ENCODE measurements around the gene OR4K2.
"Not testable (repeated sequence)": the region's sequence is repeated elsewhere in the genome, so short reads cannot be mapped to it uniquely, and the experiment has no call there.

Gene OR4K2

GRCh38 chr14:19874842-19875241 lies at the start of gene OR4K2:
OR4K2 (plus strand) TSS chr14:19875142; CDS start chr14:19876268, 1,126 bp downstream.
- DNase-seq: no peak

- DNase-seq: not testable (repeated sequence)
Measured at GRCh38 chr14:19827626-19828244, 47.2 kb upstream of the OR4K2 start.

- no peak for DNase-seq
Measured at GRCh38 chr14:19828314-19828713, 46.6 kb upstream of the OR4K2 start.

DNA sequence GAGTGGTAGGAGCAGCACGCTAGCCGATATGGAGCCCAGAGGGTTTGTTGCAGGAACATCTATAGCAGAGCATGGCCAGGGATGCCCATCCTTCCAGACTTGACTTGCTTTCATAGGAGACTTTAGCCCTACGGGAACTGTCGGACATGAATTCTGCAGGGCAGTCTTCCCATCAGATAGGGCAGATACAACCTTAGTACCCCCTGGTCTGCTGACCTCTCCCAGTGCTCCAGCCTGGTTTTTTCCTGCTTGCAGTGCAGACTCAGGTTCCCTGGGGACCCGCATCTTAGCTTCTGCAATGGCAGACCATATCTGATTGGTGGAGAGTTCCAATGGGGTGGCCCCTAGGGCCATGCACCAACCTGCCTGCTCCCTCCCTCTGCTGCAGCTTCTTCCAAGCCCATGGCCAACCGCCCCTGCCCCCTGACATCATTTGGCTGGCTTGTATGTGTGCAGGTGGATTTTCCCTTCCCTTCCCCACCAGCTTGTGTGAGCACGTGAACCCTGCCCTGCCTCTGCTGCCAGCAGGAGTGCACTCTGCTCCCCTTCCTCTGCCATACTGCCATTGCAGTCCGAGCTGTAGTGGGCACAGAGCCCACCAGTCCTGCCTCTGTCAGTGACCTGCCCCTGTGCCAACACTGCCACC lies 40.6 kb upstream of the OR4K2 start:
- DNase-seq: not testable (repeated sequence)

GRCh38 chr14:19838433-19838832 lies 36.5 kb upstream of the OR4K2 start:
- DNase-seq: no peak

GRCh38 chr14:19851365-19851764 lies 23.6 kb upstream of the OR4K2 start:
- DNase-seq: no peak

DNA sequence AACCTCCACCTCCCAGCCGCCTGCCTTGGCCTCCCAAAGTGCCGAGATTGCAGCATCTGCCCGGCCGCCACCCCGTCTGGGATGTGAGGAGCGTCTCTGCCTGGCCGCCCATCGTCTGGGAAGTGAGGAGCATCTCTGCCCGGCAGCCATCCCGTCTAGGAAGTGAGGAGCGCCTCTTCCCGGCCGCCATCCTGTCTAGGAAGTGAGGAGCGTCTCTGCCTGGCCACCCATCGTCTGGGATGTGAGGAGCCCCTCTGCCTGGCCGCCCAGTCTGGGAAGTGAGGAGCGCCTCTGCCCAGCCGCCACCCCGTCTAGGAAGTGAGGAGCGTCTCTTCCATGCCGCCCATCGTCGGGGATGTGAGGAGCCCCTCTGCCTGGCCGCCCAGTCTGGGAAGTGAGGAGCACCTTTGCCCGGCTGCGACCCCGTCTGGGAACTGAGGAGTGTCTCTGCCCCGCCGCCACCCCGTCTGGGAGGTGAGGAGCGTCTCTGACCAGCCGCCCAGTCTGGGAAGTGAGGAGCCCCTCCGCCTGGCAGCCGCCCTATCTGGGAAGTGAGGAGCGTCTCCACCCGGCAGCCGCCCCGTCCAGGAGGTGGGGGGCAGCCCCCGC lies 8.8 kb upstream of the OR4K2 start:
- DNase-seq: not testable (repeated sequence)

DNA sequence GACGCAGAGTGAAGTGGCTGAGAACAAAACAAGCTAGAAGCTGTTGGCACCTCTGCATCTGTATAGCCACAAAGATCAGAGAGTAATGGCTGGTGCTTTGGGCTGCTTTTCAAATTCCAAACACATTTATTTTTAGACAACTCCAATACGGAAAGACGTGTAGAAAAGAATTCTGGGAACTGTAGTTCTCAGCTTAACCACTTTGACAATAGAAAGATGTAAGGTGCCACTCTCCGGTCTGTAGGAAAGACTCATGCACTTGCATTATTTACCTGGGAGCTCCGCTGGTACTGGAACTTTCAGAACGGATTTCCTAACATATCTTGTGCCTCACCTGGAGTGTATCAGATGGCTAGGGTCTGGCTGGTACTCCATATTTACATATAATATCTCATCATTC lies 1.8 kb upstream of the OR4K2 start:
- no peak for DNase-seq

DNA sequence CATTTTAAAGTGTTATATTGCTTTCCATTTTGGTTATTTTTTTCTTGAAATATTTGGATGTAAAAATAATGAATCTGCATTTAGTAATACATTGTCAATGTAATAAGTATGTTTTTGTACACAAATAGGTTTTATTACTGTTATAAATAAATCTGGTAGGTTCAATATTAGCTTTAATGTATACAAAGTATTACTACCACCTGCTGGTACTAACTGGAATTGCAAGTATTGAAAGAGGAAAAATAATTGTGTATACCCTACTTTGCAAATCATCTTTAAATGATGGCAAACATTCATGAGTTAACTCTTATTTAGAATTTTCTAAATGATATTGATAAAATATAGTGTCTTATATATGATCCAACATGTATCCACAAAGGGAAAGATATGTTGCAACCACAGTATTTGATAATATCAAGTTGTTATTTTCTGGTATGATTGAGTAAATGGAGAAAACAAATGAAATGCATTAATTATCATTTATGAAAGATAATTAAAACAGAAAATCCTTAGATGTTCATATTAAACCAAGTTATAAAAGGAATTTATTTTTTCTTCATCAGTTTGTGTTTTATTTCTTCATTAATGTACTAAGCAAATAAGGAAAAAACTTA lies 3.2 kb downstream of the OR4K2 start:
- peak; percentile 13 for DNase-seq

DNA sequence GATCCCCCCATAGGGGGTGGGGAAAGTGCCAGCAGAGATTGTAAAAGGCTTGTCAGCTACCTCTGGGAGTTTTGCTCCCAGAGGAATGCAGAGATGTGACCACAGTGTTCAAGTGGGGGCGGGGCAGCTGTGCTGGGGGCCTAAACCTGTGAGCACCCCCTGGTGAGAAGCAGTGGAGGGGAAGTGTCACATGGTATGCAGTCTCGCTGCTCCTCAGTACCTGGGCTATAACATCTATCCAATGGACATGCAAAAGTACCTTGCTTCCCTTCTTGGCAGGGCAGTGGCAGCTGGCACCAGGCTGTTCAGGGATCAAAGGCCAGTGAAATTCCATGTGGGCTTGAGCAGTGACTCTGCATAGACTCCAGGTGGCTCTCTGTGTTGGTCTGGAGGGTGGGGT lies 20.3 kb downstream of the OR4K2 start:
- DNase-seq: no peak

- DNase-seq: no peak
Measured at GRCh38 chr14:19900999-19901398, 26.1 kb downstream of the OR4K2 start.

DNA sequence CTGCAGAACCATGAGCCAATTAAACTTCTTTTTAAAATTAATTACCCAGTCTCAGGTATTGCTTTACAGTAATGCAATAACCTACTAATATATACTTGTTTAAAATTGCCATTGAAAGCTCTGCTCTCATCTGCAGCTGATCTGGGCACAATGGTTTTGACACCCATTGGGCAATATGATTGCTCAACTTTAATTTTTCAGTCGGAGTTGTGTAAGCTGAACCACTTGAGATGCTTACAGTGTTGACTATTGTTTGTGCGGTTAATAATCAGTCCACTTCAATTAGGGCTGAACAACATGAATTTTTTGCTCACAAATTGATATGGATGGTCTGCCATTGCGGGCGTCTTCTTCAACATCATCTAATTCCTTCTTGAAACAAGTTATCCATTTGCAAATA lies 27.5 kb downstream of the OR4K2 start:
- no peak for DNase-seq

DNA sequence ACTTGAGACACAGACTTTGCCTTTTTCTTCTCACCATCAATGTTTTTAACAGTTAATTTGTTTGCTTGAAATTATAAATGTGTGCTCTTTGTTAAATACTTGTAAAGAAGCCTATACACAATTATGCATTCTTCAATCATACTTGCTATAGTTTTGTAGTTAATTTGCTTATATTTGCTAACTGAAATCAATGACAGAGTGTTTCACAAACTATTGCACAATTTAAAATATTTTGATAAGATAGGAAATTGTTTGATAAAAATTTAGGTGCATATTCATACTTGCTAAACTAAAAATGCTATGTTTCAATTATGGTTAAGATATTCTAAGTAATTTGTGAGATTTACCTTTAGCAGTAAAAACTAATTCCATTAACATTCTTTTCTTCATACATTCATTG lies 31.7 kb downstream of the OR4K2 start:
- no peak for DNase-seq

GRCh38 chr14:19911114-19911513 lies 36.2 kb downstream of the OR4K2 start:
- no peak for DNase-seq

DNA sequence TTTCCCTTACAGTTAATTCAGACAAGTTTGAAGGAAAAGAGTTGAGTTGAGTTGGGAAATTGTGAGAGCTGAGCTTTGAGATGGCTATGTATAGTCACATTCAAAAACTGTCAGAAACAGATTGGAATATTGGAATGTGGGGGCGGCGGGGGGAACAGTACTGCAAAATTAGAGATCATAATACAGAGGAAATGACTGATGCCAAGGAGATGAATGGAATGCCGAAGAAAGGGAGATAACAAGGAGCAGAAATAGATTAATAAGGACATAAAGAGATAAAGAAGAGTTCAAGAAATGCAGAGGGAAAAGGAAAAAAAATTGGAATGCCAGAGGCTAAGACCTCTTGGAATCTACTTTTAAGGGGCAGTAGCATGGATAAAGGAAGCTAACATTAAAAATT lies 42.3 kb downstream of the OR4K2 start:
- no peak for DNase-seq

GRCh38 chr14:19917955-19918518 lies 43.1 kb downstream of the OR4K2 start:
- DNase-seq: no peak

DNA sequence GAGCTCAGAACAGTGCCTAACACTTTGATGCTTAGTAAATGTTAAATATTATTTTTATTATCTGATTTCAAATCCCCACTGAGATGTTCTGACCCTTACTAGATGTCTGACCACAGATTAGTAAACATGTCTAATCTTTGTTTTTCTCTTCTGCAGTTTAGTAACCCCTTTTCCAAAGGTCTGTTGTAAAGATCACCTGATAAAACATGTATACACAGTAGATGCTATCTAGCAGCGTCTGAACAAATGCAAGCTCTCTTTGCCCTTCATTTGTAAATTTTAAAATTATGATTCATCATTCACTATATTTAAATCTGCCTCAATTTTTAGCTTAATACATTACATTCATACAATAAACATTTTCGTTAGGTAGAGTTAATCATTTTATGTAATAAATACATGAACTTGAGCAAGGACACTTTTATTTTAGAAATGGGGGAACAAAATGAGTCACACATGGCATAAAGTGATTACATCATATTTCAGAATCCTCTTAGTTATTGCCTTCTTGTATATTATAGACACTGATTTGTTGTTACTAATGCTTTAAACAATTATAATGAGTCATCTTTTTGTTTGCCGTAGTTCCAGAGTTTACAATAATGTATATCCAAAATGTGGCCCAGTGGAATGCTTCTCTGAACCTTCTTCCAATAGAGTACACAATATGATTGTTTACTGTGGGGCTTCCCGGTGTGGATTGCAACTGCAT lies 43.8 kb downstream of the OR4K2 start:
- DNase-seq: no peak

- no peak for DNase-seq
Measured at GRCh38 chr14:19920021-19920657, 45.2 kb downstream of the OR4K2 start, which contains the start of gene OR4K5. OR4K5 (plus strand) TSS chr14:19920607; CDS start chr14:19920607, 0 bp downstream.

DNA sequence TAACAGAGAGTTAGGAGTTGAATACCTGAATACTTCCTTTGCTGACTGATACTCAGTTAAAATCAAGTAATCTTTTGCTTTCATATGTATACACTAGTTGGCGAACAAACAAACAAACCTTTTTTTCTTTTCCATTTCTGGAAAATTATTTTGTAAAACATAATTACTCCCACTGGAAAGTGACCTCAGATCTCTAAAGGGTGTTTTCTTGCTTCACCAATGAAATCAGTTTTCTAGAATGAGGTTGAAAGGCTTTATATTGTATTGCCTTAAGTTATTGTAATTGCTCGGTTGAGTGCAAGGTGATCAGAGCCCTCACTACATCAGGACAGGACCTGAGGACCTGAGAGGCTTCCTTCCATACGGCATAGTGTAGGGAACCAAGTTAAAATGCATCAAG lies 55.7 kb downstream of the OR4K2 start, which contains the start of gene OR4K1:
Gene OR4K1, plus strand, starts transcription at position 301 of the 400 bp plus-strand sequence. CDS start 4,750 bp downstream, outside the sequence.
- DNase-seq: no peak
